Fibroblast of skin of scalp (primary cell): ENCODE data around the gene MTNR1A.
"Not testable (repeated sequence)": the region's sequence is repeated elsewhere in the genome, so short reads cannot be mapped to it uniquely, and the experiment has no call there.

Source experiments
- DNase-seq: peaks from one replicate; pipeline ENCODE4 v3.0.0-alpha.2; 2013

MTNR1A gene

GRCh38 chr4:186561748-186562147, 6.4 kb upstream of the MTNR1A start:
- no peak for DNase-seq

GRCh38 chr4:186560647-186561046, 5.3 kb upstream of the MTNR1A start:
- no peak for DNase-seq

GRCh38 chr4:186557486-186557885, 2.1 kb upstream of the MTNR1A start:
- DNase-seq, result peak; percentile 86

GRCh38 chr4:186557061-186557460, 1.7 kb upstream of the MTNR1A start:
- DNase-seq, result peak; percentile 24

GRCh38 chr4:186554539-186554913, 841 bp downstream of the MTNR1A start:
- DNase-seq, result peak; percentile 17

GRCh38 chr4:186553717-186554116, 1.6 kb downstream of the MTNR1A start:
- no peak for DNase-seq

- no peak for DNase-seq
Measured at GRCh38 chr4:186551849-186552248, 3.5 kb downstream of the MTNR1A start.

- DNase-seq, result no peak
Measured at GRCh38 chr4:186545436-186545835, 9.9 kb downstream of the MTNR1A start.

GRCh38 chr4:186543206-186543605, 12.2 kb downstream of the MTNR1A start:
- DNase-seq, result no peak

- DNase-seq, result no peak
Measured at GRCh38 chr4:186541801-186542200, 13.6 kb downstream of the MTNR1A start.

GRCh38 chr4:186537843-186538521, 17.4 kb downstream of the MTNR1A start:
- no peak for DNase-seq

GRCh38 chr4:186536285-186536684, 19.1 kb downstream of the MTNR1A start:
- no peak for DNase-seq

GRCh38 chr4:186534056-186534455, 21.3 kb downstream of the MTNR1A start:
- no peak for DNase-seq

- DNase-seq, result not testable (repeated sequence)
Measured at GRCh38 chr4:186523927-186524326, 31.4 kb downstream of the MTNR1A start.

- no peak for DNase-seq
Measured at GRCh38 chr4:186516287-186516686, 39.1 kb downstream of the MTNR1A start.

- DNase-seq, result peak; percentile 5
Measured at GRCh38 chr4:186514271-186514950, 41.0 kb downstream of the MTNR1A start.

- not testable (repeated sequence) for DNase-seq
Measured at GRCh38 chr4:186504771-186505170, 50.6 kb downstream of the MTNR1A start.

- no peak for DNase-seq
Measured at GRCh38 chr4:186502231-186502630, 53.1 kb downstream of the MTNR1A start.

GRCh38 chr4:186501554-186501953, 53.8 kb downstream of the MTNR1A start:
- DNase-seq, result no peak

- DNase-seq, result peak; percentile 55
Measured at GRCh38 chr4:186500721-186501304, 54.6 kb downstream of the MTNR1A start.

GRCh38 chr4:186499467-186499866, 55.9 kb downstream of the MTNR1A start:
- DNase-seq, result no peak

GRCh38 chr4:186497043-186497442, 58.3 kb downstream of the MTNR1A start:
- DNase-seq, result no peak

- DNase-seq, result no peak
Measured at GRCh38 chr4:186494496-186494895, 60.9 kb downstream of the MTNR1A start.

- no peak for DNase-seq
Measured at GRCh38 chr4:186487726-186488125, 67.6 kb downstream of the MTNR1A start.
